Astrocyte of the hippocampus (primary cell): ENCODE data around the gene GDPD5.
A peak's percentile ranks its signal among the peaks of the same experiment; 100 is the strongest.

Experiments used
- DNase-seq: peaks from one replicate; pipeline ENCODE4 v3.0.0; 2011; ENCODE audit warnings: low read depth, low spot score

GDPD5 gene

DNA sequence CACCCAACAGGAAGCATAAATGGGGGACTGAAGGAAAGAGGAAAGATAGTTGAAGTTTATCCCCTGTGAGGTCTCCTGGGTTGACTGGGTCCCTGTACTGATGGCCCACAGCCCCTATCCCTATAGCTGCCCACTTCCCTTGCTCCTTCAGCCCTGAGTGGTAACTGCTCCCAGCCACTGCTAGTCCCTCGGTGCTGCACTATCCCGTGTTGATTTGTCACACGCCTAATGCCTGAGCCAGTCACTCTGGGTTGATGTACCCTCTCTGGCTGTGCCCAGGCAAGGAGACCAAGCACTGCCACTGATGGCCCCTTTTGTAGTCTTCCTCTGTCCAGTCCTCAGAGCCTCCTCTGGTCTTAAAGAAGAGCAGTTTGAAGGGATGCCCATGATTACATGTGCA, 9.6 kb downstream of the GDPD5 start:
- no peak for DNase-seq

GRCh38 chr11:75514596-75514995, 11.1 kb downstream of the GDPD5 start:
- DNase-seq, result no peak

GRCh38 chr11:75513250-75513649, 12.5 kb downstream of the GDPD5 start:
- DNase-seq, result peak; percentile 35

- no peak for DNase-seq
Observed at GRCh38 chr11:75510723-75511019, 15.1 kb downstream of the GDPD5 start.

DNA sequence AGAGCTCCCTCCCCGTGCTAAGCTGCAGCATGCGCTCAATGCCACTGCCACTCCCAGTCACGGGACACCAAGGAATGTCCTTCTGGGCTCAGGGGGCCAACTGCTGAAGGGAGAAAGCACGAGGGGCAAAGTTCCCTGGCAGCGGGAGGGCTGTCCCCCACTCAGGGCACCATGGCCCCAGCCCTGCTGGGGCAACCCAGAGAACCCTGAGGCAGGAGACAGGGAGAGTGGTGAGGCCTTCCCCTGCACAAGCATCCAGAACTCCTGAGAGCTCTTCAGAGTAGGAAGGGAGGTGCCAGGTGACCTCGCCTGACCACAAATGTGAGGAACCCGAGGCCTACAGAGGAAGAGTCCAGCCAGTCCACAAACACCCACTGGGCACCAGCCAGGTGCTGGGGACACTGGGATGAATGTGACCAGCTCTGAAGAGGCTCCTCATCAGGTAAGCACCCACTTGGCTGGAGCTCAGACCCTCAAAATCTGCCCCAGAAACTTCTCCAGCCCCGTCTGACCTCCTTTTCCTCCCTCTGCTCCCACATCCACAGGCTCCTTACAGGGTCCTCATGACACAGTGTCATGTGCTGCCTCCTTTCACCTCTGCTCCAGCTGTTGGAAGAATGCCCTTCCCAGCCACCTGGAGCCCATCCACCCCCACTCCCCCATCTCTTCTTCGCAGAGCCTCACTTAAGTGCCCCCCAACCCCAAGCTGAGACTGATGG, 15.6 kb downstream of the GDPD5 start:
- DNase-seq, result no peak

- no peak for DNase-seq
Observed at GRCh38 chr11:75509020-75509720, 16.6 kb downstream of the GDPD5 start.

DNA sequence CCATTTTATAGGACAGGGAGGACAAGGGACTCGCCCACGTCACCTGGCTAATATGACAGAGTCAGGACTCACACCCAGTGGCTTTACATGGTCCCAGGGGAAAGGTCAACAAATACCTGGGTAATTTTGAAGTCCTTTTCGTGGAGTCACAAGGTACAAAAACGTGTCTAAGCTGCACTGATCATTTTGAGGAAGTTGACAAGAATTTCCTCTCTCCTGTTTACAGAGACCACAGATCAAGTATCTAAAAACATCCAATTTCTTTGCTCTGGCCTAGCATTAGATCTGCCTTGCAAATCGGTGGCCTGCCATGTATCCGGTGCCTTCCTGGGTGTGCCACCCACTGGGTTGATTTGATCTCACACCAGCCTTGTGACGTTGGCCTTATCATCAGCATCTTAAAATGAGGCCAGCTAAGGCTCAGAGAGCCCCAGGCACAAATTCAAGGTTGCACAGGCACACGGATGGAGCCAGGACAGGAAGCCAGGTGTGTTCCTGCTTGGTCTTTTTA, 17.6 kb downstream of the GDPD5 start:
- no peak for DNase-seq

GRCh38 chr11:75507571-75507970, 18.2 kb downstream of the GDPD5 start:
- DNase-seq, result no peak

DNA sequence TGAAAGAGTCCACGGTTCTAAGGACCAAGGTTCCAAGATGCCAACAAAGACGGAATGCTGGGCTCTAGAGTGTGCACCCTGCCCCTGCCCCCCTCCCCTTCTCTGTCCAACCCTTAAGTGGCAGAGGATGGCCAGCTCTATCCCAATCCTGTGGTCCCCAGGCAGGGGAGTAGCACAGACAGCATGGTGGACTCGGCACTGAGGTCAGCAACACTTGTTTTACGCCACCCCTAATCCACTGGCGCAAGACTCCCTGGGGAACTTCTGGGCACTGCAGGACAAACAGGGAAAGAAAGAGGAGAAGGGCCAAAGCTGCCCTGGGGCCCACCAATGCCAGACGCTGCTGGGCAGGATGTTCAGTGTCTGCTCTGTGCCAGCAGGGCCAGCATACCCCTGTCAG, 18.9 kb downstream of the GDPD5 start:
- DNase-seq, result no peak

DNA sequence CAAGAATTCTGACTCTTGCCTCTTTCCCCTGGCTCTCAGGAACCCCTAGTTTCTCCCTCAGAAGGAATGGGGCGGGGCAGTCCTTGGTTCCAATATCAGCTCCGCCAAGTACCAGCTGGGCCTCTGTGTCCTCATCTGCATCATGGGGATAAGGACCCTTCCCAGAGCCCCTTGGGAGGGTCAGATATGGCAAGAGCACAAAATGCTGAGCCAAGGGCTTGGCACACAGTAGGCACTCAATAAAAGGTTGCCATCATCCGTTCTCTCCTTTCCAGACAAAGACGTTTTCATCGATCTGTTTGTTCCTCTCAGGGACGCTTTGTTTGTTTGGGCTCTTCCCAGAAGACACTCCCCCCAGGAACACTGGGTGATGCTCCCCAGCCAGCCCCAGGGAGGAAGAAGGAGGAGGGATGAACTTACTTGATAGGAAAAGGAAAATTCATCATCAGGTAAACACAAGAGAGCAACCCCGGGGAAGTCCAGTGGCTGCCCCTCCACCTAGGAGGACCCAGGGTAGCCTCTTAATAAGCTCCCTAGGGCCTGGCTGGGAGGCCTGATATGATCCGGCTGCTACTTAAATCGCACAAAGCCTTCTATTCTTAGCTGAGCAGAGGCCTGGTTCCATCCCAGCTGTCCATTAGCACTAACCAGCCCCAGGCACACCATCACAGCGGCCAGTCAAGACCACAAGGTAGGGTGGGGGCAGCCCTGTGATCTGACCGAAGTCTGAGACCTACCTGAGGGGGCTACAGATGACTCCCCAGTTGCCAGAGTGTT, 19.6 kb downstream of the GDPD5 start:
- DNase-seq, result no peak

DNA sequence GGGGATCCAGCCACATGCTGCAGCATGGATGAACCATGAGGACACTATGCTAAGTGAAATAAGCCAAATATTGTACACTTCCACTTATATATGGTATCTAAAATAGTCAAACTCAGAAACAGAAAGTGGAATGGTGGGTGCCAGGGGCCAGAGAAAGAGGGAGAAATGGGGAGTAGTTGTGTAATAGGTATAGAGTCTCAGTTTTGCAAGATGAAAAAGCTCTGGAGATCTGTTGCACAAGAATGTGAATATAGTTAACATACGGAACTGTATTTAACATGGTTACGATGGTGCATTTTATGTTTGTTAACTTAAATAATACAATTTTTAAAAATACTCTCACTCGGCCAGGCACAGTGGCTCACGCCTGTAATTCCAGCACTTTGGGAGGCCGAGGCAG, 21.2 kb downstream of the GDPD5 start:
- DNase-seq, result no peak

DNA sequence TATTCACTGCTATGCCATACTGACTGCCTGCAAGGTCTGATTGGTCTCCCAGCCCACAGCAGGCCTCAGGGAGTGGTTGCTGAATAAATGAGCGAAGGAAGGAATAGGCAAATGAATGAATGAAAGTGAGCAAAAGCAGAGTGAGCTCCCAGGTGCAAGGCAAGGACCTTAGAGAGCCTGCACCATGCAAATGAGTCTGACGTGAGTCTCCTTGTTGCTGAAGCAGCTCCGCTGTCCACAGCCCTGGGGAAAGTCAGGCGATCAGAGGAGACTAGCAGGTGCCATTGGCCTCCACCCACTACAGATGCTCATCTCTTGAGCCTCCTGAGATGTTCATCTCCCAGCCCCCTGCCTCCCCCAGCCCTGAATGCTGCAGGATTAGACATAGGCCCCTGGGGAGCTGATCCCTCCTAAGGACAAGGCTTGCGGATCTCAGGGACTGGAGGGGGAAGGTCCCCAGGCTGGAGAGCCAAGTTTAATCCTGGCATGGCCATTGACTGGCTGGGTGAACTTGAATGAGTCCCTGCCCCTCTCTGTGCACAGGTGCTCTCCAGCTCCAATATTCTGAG, 22.1 kb downstream of the GDPD5 start:
- no peak for DNase-seq

DNA sequence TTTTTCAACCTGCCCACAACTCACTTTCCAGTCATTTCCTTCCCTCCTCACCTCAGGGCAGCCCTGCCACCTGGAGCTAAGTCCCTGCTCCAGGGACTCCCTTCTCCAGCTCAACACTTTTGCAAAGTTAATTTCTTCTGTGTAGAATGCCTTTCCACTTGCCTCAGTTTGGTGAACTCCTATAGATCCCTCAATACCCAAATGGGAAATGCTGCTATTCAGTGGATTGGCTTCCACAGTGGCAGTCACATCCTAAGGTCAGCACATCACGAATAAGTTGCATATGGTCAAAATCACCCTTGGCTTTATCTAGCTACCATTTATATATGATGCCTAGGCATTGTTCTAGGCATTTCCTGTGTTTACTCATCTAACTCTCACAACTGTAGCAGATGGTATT, 23.6 kb downstream of the GDPD5 start:
- no peak for DNase-seq

GRCh38 chr11:75500742-75501141, 25.0 kb downstream of the GDPD5 start:
- DNase-seq, result no peak

- DNase-seq, result peak; percentile 92
Observed at GRCh38 chr11:75499423-75500190, 26.1 kb downstream of the GDPD5 start.

DNA sequence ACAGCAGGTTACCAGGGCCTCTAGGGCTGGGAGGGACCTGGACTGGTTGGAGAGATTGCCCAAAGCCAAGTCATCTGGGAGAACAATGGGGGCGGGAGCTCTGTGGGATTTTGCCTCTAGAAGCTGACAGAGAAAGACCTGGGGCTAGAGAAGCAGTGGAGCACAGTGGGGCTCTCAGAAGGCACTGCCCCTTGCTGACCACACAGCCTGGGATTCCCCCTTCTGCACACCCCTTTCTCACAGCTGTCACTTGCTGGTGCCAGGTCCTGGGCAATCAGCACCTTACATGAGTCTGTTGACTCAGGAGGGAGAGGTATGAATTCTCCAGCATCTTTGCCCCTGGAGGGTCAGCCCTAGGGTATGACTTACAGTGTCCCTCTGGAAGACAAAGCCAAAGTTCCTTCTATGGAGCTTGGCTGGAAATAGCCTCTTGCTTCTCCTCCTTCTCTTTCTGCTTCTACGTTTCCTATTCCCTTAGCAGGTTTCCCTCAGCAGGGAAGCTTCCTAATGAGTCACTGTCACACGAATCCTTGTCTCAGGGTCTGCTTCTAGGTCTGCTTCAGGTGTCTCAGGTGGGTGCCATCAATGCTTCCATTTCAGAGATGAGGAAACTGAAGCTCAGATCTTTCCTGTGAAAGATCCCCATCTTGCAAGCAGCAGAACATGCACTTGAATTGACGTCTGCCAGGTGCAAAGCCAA, 27.0 kb downstream of the GDPD5 start:
- DNase-seq, result no peak

GRCh38 chr11:75497788-75498409, 27.8 kb downstream of the GDPD5 start:
- no peak for DNase-seq

GRCh38 chr11:75496305-75496752, 29.4 kb downstream of the GDPD5 start:
- DNase-seq, result no peak

DNA sequence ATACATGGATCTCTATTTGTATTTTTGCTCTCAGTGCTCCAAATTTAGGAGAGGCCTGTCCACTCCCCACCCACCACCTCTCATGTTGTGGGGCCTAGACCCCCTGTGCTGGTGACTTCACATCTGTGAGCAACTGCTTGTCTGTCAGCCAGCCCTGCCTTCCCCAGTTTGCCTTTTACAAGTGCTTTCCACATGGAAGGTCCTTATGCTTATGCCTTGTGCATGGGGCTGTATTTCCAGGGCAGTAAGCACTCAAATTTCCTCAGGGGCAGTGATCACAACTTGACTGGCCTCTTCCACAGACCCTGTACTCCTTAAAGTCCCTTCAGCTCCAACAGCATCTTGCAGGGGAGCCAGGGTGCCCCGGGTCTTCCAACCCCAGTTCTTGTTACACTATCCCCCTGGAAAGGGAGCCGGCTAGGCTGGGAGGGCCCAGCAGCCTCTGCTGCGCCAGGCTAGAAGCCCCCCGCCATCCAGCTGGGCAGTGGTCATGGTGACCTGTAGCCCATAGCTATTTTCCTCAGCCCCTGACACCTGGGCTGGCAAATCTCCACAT, 29.9 kb downstream of the GDPD5 start:
- DNase-seq, result no peak

DNA sequence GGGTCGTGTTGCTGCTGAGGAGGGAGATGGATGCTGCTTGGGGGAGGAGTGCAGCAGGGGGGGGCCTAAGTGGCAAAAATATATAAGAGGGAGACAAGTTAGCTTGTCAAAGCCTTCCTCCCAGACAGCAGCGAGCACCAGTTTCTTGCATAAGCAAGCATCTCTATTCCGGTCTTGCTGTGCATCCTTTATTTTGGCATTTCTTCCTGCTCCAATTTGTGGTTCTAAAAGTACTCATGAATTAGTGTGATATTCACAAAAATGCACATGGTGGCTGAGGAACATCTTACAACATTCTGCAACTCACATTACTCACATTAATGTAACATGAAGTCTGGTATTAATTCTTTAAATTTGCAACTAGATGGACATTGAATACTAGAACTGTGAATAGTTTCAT, 32.1 kb downstream of the GDPD5 start:
- DNase-seq, result no peak
